Measurements from ENCODE around the gene CACNA1C. TPM values are rescaled to one million over a fixed set of nuclear protein-coding genes. Genes with fewer than 3 reads are reported as not detected.

Gene CACNA1C
- total and polyA plus RNA-seq, 2 of the 4 experiments (the other 2 are of a cell fraction): 1.6 to 2.6 TPM

DNA sequence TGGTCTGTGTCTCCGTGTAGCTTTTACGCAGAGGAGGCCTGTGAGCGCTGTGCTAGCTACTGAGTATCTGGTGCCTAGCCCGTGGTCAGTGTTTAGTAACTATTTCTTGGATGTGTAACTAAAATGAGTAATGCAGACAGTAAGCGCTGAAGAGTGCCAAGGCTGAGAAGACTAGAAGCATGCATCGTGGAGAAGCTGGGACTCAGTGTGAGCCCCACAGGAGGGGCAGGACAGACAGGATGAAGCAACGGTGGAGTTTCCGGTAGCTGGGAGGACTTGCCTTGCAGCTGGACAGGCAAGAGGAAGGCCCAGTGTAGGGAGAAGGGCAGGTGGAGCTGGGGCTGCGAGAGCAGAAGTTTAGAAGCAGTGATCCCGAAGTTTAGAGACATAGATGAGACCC is 508.6 kb downstream of the CACNA1C start:
- H3K4me3 ChIP-seq (ENCODE audit: insufficient read depth, low read depth, low read length): no peak overlapping the region
- no TSS peak for BruUV-seq (replicated peaks)
- H3K56ac ChIP-seq (ENCODE audit: extremely low read depth, insufficient read depth, low read length): no peak overlapping the region
- H2BK5ac ChIP-seq (ENCODE audit: low read depth, low read length, poor library complexity, severe bottlenecking): no peak overlapping the region
- no peak overlapping the region for H3K23ac ChIP-seq (ENCODE audit: low read depth, low read length)
- no peak overlapping the region for H3K27ac ChIP-seq (ENCODE audit: insufficient read depth, low read length)
- no peak overlapping the region for H3K18ac ChIP-seq (ENCODE audit: low read depth, low read length)
- no peak overlapping the region for H4K91ac ChIP-seq (ENCODE audit: insufficient read depth, low read depth, low read length)
- in situ Hi-C loops (cut with MboI; ENCODE audit: low sequenced_read_pairs) (no loop called here), intact Hi-C loops (cut with micrococcal nuclease) (no loop called here), dilution Hi-C loops (cut with HindIII; ENCODE audit: low sequenced_read_pairs, unreplicated experiment) (no loop called here)
- POLR2A ChIA-PET (ENCODE audit: unreplicated experiment): no interaction called here
- no peak overlapping the region for H2AK9ac ChIP-seq (replicated peaks; ENCODE audit: low read depth, low read length, poor library complexity)
- no peaks in the 10 kb centered on the region for H3K9me1 ChIP-seq (ENCODE audit: insufficient read depth, low read length)
- peaks cover 12% of the 10 kb centered on the region for H3K36me3 ChIP-seq (ENCODE audit: control insufficient read depth, insufficient read depth, low read length)
- no peak overlapping the region for H3K9ac ChIP-seq (ENCODE audit: low read depth, low read length)
- H2AFZ ChIP-seq (replicated peaks; ENCODE audit: low read length, poor library complexity): no peak overlapping the region
- no peaks in the 10 kb centered on the region for H4K20me1 ChIP-seq (ENCODE audit: insufficient read depth, low read length)
- WGBS, 2 experiments (ENCODE audit: extremely low coverage in 2 of 2, insufficient read length in 1 of 2): 70% methylated on average over 8 of the region's 10 CpGs; no CpG with 5 or more reads in 1 of the 2 experiments
- DNase-seq (peak; percentile 36), ATAC-seq (ENCODE audit: low read depth) (no peak; the same call in 1 of the 2 replicates)
- no peaks in the 10 kb centered on the region for H3K79me1 ChIP-seq (ENCODE audit: low read depth in 1 of 2, low read length in 2 of 2)
- H2BK120ac ChIP-seq (ENCODE audit: low read depth, low read length): no peak overlapping the region
- H3K4ac ChIP-seq (ENCODE audit: low read depth, low read length): no peak overlapping the region
- CTCF ChIA-PET: no interaction called here
- H3K4me2 ChIP-seq (ENCODE audit: low read depth, low read length): no peak overlapping the region
- no peak overlapping the region for H2BK15ac ChIP-seq (ENCODE audit: low read depth, low read length)
- H3K4me1 ChIP-seq (ENCODE audit: control insufficient read depth, insufficient read depth, low read length): 0 out of 2 replicates have a peak, but pooled peaks cover 2% of the 10 kb centered on the region
- H2AK5ac ChIP-seq (ENCODE audit: low read depth, low read length): no peak overlapping the region
- H3K14ac ChIP-seq (replicated peaks; ENCODE audit: low read depth, low read length): no peak overlapping the region
- no peak overlapping the region for H2BK20ac ChIP-seq (ENCODE audit: low read depth, low read length)
- TF ChIP-seq POLR2A (IDR thresholded peaks at IDR 0.05; ENCODE audit: low read depth, low read length) (no peak), SMC3 (IDR thresholded peaks at IDR 0.05; ENCODE audit: low read depth, low read length) (no peak), ELK1 (IDR thresholded peaks at IDR 0.05; ENCODE audit: borderline replicate concordance, low read depth, low read length) (no peak), MXI1 (IDR thresholded peaks at IDR 0.05; ENCODE audit: borderline replicate concordance, low read depth, low read length) (no peak), RFX5 (IDR thresholded peaks at IDR 0.05; ENCODE audit: low read depth, low read length) (no peak), RAD21 (IDR thresholded peaks at IDR 0.05; ENCODE audit: low read length) (no peak), RCOR1 (IDR thresholded peaks at IDR 0.05; ENCODE audit: insufficient replicate concordance, low read length) (no peak), CEBPB (IDR thresholded peaks at IDR 0.05; ENCODE audit: low read depth, low read length) (no peak), FOS (IDR thresholded peaks at IDR 0.05; ENCODE audit: low read depth, low read length) (no peak), MAZ (IDR thresholded peaks at IDR 0.05; ENCODE audit: borderline replicate concordance, low read depth, low read length) (no peak), NFE2L2 (IDR thresholded peaks at IDR 0.05; ENCODE audit: low read depth, low read length) (no peak), BHLHE40 (IDR thresholded peaks at IDR 0.05; ENCODE audit: low read depth, low read length) (no peak), MAFK (IDR thresholded peaks at IDR 0.05; ENCODE audit: low read depth, low read length) (no peak)
- TF ChIP-seq, protein P1, sequence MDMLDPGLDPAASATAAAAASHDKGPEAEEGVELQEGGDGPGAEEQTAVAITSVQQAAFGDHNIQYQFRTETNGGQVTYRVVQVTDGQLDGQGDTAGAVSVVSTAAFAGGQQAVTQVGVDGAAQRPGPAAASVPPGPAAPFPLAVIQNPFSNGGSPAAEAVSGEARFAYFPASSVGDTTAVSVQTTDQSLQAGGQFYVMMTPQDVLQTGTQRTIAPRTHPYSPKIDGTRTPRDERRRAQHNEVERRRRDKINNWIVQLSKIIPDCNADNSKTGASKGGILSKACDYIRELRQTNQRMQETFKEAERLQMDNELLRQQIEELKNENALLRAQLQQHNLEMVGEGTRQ (IDR thresholded peaks at IDR 0.05; ENCODE audit: low read depth, low read length): no peak
- TF ChIP-seq, protein P2, sequence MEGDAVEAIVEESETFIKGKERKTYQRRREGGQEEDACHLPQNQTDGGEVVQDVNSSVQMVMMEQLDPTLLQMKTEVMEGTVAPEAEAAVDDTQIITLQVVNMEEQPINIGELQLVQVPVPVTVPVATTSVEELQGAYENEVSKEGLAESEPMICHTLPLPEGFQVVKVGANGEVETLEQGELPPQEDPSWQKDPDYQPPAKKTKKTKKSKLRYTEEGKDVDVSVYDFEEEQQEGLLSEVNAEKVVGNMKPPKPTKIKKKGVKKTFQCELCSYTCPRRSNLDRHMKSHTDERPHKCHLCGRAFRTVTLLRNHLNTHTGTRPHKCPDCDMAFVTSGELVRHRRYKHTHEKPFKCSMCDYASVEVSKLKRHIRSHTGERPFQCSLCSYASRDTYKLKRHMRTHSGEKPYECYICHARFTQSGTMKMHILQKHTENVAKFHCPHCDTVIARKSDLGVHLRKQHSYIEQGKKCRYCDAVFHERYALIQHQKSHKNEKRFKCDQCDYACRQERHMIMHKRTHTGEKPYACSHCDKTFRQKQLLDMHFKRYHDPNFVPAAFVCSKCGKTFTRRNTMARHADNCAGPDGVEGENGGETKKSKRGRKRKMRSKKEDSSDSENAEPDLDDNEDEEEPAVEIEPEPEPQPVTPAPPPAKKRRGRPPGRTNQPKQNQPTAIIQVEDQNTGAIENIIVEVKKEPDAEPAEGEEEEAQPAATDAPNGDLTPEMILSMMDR (conservative IDR thresholded peaks at IDR 0.05; ENCODE audit: low read depth, low read length): no peak
- no peaks in the 10 kb centered on the region for H3K27me3 ChIP-seq (ENCODE audit: control insufficient read depth, insufficient read depth, low read length)
- H3K9me3 ChIP-seq (ENCODE audit: control insufficient read depth, insufficient read depth, low read length): no peaks in the 10 kb centered on the region
- H4K5ac ChIP-seq (ENCODE audit: low read depth, low read length): no peak overlapping the region
- no peak overlapping the region for H4K8ac ChIP-seq (ENCODE audit: low read depth in 2 of 2, low read length in 2 of 2)

All from IMR-90 (cell line).